Measurements from ENCODE around the gene GRID1.

- TF ChIP-seq CTCF (IDR thresholded peaks at IDR 0.05; ENCODE audit: insufficient read depth, low read depth, low read length) (no peak), EZH2 (IDR thresholded peaks at IDR 0.05; ENCODE audit: insufficient read depth, low read length) (no peak)
Observed at GRCh38 chr10:86135191-86135590, 231.4 kb downstream of the GRID1 start.
